T-helper 1 cell treated with Interleukin-12 subunit alpha and Interleukin-12 subunit beta and Interleukin-4 antibody, amounts not matched to agents 30 ng/mL and 1 ng/mL, for 36 hours (primary cell): Measurements from ENCODE around the gene PLCD1. TPM values are rescaled to one million over a fixed set of nuclear protein-coding genes. Genes with fewer than 3 reads are reported as not detected.

ENCODE experiments used
- intact Hi-C: fragments of 100-400 bp; cut with micrococcal nuclease; formaldehyde crosslinking; loops from one replicate; pipeline ENCODE4 v1.15.1; 2024
- total RNA-seq: library from RNA; stranded (reverse); gene quantifications from 2 replicates; pipeline ENCODE4 v1.2.3, GENCODE V29; 2022

PLCD1 gene
- total RNA-seq, 1 donor from 2014 or later: 18.5 TPM

DNA sequence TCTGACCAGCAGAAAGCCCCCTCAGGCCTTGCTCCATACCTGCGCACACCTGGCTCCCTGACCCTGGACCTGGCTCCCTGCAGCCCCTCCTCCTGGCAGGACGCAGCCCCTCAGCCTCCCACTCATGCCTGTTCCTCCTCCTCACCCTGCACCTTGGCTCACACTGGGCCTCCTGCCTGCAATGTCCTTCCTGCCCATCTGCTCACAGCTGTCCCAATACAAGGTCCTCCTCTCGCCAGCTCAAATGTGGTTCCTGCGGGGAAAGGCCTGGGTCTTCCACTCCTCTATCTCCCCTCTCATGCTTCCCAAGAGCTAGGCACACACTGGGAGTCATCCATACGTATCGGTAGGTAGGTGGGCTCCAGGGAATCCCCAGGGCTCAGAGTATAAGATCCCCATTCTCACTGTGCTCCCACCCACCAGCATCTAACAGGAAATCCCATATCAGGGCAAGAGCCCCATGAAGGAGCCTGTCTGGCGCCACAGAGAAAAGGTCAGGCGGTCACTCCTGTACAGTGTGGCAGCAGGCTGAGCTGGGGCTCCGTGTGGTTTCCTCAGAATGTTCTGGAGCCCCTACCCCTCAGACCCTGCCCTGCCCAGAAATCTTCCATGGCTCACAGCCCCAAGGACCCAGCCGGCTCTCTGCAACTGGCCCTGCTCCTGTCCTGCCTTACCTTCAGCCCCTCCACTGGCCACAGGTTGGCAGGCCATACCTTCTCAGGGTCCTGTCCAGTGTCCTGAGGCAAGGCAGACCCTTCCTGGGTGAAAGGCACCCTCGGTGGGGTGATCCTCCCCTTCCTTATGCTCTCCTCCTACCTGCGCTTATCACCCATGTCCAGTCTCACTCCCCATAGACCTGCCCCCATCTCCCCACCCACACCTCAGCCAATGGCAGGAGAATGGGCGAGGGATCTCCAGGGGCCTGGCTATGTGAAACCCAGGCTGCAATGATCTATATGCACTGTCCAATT is 10.9 kb downstream of the PLCD1 start:
- intact Hi-C loops: no loop called here

DNA sequence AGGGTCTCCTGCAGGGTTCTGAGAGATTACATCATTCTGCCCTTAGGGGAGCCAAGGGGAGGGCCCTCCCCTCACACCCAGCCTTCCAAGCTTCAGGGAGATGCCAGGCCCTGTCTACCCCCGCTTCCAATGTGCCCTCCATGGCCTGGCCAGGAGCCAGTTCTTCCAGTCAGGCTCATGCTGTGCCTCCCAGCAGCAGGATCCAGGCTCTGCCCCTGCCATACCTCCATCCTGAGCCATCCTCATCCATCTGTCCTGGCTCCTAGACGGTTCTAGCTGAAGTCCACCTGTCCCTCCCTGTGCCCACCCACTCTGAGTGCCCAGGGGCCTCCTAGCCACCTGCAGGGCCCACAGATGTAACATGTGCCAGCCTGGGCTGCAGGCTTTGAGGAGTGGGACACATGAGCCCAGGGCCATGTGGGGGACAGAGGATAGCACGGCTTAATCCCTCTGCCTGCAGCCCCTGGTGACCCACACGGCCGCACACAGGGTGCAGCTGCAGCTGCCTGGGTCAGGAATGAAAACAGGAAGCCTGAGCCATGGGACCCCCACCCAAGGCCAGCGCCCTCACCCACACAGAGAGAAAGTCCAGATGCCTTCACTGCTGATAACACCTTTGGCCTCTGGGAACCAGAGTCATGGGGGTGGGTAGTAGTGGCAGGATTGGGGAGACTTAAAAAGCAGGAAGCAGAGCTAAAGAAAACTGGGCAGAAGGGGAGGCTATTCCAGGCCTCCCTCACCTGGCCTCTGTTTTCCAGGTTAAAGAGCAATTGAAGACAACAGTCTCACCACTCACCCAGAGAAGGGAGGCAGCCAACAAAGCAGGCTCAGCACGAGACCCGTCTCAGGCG is 11.8 kb downstream of the PLCD1 start:
- intact Hi-C loops: no loop called here

DNA sequence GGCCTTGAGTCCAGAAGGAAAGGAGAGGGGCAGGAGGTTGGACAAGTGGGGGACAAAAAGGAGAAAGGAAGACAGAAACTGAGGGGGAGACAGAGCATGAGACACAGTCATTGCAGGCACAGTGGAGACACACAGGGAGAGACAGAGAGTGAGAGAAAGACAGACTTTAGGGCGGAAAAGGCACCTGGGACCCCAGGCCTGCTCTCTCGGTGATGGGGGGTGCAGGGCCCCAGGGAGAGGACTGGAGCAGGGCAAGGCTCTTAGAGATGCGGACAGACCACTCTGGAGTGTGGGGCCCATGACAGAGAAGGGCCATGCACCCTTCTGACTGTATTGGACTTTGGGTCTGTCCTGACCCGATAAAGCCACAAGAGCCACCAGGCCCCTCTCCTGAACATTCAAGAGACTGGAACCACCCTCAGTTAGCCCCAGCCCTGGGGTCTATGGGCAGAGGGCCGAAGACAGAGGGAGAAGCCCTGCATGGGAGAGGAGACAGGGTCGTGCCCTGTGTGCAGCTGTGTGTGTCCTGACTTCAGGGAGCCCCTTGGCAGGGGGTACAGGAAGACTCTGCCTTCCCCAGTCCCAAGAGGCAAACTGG is 12.5 kb downstream of the PLCD1 start:
- intact Hi-C loops: no loop called here

DNA sequence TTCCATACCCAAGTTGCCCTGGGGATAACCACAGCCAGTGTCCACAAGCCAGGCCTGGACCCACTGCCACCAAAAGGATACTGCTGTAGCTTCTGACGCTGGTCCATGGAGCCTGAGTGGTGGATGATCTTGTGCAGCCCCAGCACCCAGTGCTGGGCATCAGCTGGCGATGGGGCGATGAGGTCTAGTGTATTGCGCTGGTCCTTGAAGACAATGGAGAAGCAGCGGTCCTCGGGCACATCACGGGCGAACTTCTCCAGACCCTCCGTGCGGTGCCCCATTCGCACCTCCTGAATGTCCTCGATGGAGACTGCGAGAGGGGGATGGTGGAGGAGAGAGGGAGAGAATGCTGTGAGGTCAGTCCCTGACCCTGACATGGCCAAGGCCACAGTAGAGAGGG is 13.0 kb downstream of the PLCD1 start:
- intact Hi-C loops: no loop called here

DNA sequence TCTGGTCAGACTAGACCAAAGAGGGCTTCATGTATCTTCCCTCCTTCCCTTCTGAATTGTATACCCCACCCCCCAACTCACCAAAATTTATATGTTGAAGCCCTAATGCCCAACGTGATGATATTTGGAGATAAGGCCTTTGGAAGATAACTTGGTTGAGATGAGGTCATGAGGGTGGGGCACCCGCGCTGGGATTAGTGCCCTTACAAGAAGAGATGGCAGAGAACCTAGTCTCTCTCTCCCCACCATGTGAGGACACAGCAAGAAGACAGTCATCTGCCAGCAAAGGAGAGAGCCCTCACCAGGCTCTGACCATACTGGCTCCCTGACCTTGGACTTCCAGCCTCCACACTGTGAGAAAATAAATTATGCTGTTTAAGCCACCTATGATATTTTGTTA is 13.5 kb downstream of the PLCD1 start:
- intact Hi-C loops: no loop called here

DNA sequence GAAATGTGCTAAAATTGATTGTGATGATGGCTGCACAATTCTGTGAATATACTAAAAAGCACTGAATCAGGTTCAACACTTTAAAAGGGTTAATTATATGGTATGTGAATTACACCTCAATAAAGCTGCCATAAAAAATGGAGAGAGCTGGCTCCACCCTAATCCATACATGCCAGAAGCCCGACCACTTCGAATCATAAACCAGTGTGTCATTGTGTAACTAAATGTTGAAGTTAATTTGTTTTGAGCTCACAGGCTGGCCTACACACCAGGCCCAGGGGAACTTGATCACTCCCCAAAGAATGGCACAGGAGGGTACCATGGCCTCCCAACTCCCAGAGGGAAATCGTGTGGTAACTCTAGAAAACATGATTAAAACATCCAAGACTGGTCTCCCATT is 14.0 kb downstream of the PLCD1 start:
- intact Hi-C loops: no loop called here

DNA sequence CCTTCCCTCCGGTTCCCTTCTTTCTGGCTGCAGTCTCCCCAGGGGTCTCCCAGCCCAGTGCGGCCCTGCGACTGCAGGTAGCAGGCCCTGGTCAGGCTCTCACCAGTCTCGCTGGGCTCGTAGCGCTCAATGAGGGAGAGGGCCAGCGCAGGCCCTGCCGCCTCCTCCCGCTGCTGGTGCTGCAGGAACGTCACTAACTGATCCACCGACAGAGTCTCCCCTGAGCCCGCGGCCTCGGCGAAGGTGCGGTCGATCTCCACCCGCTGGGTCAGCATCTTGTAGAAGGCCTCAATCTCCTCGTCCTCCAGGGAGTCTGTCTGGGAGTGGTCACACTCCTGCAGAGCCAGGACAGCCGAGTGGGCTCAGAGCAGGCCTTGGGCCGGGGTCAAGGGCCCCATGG is 18.3 kb downstream of the PLCD1 start:
- intact Hi-C loops: no loop called here

DNA sequence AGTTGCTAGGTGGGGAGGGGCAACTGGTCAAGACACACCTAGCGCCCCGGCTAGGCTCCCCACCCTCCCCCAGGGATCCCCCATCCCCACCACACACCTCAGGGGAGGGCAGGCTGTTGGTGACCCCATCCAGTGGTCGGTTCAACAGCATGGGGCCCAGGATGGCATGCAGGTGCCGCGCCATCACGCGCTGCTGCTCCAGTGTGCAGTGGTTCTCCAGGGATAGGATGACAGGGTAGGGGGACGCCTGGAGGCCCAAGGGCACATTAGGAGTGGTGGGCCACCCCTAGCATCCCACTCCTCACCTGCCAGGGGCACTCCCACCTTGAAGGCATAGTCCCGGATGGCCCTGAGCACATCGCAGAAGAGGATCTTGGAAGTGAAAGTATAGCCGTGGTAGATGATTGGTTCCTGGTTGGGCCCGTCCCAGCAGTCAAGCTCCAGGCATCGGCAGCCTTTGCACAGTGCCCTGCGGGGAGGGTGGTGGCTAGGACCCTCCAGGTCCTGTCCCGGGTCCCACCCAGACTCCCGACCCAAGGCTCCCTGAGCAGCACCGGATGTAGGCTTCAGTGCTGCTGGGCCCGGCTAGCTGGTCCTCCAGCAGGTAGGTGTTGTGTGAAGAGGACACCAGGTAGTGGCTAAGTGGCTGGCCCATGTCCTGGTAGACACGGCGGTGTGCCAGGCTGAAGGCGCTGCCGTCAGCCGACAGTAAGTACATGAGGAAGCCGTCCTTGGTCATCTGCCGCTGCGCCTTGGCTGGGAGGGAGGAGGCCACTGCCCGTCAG is 19.4 kb downstream of the PLCD1 start:
- intact Hi-C loops: no loop called here

DNA sequence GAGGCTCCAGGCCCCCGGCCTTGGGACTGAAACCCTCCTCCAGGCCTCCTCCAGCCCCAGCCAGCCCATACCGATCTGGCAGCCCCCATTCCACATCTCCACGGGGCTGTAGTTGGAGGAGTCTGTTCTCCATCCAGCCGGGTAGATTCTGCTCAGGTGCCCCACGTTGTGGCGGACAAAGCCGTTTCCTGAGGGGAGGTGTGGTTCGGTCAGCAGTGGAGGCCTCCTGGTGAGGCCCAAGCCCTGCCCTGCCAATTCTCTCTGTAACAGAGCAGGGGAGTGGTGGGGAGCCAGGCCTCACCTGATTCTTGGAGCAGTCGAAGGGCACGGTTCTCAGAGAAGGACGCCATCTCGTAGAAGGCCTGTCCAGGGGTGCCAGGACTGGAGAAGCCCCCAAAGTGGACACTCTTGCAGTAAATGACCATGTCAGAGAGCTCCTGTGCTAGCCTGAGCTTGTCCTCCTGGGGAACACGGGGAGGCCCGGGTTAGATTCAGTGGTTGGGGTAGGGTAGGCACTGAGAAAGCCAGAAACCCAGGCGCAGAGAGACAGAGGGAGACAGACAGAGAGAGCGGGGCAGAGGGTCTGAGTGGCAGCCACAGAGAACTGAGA is 20.4 kb downstream of the PLCD1 start:
- intact Hi-C loops: no loop called here

DNA sequence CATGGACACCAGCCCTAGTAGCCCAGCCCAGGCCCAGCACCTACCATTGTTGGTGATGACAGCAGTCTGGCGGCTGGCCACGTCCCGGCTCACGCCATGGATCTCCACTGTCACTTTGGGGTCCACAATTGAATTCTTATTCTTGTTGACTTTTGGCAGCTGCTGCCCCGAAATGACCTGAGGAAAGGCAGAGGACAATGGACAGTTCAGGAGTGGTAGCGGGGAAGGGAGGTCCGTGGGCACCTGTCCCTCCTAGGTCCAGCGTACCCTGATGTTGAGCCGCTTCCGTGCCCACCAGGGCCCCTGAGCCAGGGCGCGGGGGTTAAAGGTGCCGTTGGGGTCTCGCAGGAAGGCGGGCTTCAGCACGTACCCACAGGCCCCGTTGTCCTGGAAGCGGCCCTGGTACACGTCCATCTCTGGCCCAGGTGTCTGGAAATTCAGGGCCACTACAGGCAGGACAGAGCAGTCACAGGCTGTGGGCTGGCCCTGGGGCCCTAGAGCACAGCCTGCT is 21.2 kb downstream of the PLCD1 start:
- intact Hi-C loops: no loop called here

DNA sequence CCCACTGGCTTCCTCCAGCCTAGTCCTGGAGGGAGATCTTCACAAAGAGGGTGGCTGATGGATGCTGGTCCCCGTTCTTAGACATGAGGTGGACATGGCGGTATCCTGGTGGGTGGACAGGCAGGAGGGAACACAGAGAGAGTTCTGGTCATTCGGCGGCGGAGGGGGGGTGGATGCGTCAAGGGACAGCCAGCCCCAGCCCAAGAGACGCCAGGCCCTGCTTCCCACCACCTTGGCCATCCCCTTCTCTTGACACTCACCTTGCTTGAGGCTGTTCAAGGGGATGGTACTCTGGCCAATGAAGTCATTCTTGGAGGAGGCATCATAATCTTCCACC is 21.7 kb downstream of the PLCD1 start:
- intact Hi-C loops: no loop called here

DNA sequence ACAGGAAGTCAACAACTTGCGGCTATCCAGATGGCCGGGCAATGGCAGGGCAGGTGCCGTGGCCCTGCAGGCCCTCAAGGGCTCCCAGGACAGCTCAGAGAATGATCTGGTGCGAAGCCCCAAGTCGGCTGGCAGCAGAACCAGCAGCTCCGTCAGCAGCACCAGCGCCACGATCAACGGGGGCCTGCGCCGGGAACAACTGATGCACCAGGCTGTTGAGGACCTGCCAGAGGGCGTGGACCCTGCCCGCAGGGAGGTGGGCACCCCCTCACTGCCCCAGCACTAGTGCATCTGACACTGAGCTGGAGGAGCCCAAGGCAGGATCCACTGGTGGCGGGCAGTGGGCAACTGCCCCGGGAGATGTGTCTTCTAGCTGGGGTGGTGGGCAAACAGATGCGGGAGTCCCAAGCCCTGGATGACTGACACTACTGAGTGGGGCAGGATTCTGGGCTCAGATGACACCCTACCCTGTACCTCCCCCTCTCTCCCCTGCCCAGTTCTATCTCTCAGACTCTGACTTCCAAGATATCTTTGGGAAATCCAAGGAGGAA is 22.9 kb downstream of the PLCD1 start:
- intact Hi-C loops: no loop called here

DNA sequence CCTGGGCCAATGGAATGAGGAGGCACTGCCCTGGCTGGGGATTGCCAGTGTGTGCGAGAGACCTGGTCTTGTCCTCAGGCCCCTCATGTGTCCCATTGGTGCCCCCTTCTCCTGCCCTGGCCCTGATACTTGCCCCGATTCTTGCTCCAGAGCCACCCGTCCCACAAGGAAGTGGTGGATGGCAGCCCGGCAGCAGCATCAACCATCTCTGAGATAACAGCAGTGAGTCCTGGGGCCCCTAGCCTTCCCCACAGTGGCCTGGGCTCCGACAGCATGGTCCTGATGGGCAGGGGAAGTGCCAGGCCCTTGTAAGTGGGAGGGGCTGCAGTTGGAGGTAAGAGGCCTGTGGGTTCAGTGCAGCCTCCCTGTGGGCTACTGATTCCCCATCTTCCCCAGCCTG is 23.4 kb downstream of the PLCD1 start:
- intact Hi-C loops: no loop called here

DNA sequence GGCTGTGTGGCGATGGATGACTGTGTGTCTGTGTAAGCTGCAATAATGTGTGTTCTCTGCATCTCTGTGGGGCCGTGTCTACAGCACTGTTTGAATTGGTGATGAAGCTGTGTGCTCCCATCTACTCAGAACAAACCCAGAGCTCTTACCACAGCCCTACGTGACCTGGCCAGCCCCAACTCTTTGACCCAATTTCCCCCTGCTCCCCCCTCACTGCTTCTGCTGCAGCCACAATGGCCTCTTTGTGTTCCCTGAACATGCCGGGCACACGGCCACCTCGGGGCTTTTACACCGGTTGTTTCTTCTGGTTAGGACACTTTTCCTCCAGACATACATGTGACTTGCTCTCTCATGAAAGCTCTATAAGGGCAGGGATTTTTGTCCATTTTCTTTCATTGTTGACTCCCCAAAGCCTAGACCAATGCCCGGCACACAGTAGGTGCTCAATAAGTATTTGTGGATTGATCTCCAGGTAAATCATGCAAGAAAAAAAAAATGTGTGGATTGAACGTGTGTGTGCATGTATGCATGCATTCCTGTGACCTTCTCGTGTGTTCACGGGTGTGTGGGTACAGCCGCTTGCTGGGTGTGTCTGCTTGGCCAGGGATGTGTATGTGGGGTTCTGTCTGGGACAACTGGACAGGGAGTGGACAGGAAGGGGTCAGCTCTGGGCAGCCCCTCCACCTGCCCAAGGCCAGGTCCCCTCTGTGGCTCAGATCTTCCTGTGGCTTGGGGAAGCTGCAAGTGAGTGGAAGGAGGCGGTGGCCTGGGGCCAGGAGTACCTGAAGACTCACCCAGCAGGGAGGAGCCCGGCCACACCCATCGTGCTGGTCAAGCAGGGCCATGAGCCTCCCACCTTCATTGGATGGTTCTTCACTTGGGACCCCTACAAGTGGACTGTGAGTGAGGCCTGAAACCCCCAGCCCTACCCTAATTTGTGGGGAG is 24.1 kb downstream of the PLCD1 start:
- intact Hi-C loops: no loop called here

DNA sequence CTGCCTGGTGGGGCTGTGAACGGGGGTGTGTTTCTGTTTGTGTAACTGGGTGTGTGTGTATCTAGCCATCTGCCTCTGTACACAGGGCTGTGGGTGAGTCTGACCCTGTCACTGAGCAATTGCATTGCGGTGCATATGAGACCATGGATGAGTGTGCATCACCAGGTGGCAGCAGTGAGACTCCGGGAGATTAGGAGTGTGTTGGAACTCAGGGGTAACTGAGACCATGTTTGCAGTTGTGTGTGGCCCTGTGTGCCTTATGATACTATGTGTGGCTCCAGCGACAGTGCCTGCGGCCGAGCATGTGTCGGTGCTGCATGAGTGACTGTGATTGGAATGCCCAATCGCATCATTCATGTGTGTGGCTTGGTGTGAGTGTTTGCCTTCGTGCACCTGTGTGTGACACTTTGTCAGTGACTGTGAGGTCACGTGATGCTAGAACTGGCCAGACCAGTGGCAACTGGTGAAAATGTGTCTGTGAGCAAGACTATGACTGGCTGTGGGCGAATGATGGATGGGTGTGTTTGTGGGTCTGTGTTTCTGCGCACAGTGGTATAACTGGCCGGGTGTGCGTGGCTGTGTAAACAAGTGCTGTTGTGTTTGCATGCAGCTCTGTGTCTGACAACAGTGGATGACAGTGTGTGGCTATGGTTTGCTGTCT is 24.9 kb downstream of the PLCD1 start:
- intact Hi-C loops: loop anchor here (1.0 kb wide), 1 partner anchor 36 kb away; no protein-coding TSS in a partner anchor

DNA sequence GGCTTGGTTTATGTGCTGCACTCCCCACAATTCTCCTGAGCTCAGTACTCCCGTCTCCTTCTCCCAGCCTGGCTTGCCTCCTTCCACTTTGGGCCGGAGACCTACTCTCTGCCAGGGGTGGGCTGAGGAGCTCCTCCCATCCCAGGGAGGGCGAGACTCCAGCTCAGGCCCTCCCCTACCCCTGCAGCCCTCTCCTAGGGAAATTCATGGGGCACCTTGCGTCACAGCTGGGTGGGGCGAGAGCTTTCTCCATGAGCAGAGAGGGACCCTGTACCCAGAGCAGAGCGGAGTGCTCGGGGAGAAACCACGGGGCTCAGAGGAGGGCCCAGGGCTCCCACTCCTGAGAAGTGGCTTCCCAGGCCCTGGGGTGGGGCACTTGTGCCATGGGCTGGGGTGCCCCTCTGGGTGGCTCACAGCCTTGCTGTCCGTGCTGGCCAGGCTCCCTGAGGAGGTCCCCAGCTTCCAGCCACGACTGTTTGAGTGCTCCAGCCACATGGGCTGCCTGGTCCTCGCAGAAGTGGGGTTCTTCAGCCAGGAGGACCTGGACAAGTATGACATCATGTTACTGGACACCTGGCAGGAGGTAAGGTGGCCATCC is 25.5 kb downstream of the PLCD1 start:
- intact Hi-C loops: loop anchor here (1.0 kb wide), 3 partner anchors 30 to 149 kb away; no protein-coding TSS in a partner anchor

DNA sequence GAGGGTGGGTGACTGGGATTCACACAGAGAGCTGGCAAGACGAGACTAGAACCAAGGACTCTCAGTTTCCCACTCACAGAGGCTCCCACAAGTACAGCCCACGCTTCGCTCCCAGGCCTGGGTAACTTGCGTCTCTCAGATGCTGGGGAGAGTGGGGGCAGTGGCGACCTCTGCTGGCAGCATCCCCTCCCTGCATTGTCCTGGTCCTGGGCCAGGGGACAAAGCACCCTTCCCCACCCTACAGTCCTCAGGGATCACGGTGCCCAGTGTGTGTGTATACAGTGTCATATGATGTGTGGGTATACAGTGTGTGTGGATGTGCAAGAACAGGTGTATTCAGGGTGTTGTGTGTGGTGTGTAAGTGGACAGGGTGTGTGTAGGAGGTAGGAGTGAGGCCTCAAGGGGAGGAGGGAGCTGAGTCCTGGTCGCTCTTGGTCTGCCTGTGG is 26.0 kb downstream of the PLCD1 start:
- intact Hi-C loops: loop anchor here (1.0 kb wide), 2 partner anchors 29 to 148 kb away; no protein-coding TSS in a partner anchor

DNA sequence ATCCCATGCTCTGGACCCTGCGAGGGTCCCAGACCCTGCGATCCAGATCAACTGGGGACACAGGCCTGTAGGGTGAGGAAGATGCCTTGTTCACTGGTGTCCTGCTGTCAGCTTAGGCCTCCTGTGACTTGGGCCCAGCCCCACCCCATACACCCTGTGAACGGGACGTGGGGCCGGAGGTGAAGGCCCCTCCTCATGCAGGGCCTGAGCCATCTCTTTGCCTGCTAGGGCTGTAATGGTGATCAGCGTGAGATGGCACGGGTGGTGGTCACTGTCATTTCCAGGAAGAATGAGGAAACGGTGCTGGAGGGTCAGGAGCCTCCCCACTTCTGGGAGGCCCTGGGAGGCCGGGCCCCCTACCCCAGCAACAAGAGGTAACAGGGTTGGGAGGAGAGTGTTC is 26.5 kb downstream of the PLCD1 start:
- intact Hi-C loops: loop anchor here (1.0 kb wide), 2 partner anchors 29 to 148 kb away; no protein-coding TSS in a partner anchor
